ENCODE results near the gene GJC2. TPM values are rescaled to one million over a fixed set of nuclear protein-coding genes. Genes with fewer than 3 reads are reported as not detected.

GJC2 gene
- total RNA-seq, 4 donors from 2014 or later, result 6.9 to 15.1 (median 9.9) TPM

GRCh38 chr1:228107636-228108035 lies 42.1 kb upstream of the GJC2 start:
- WGBS, 2 donors, result 88 to 92% methylated on average over 18 to 19 of the region's 19 CpGs
- peak overlapping the region in 2 of 4 donors; percentile 96 to 99 for H3K27ac ChIP-seq
- peaks cover 0 to 32% (median 0%) of the 10 kb centered on the region in 3 donors for H3K36me3 ChIP-seq
- no peaks in the 10 kb centered on the region for H3K9me3 ChIP-seq
- H3K27me3 ChIP-seq, result no peaks in the 10 kb centered on the region
- no peak overlapping the region for H3K4me3 ChIP-seq
- peaks cover 0 to 35% (median 17%) of the 10 kb centered on the region in 4 donors for H3K4me1 ChIP-seq
- TF ChIP-seq POLR2A (IDR thresholded peaks at IDR 0.05) (no peak), EP300 (IDR thresholded peaks at IDR 0.05) (no peak), CTCF (IDR thresholded peaks at IDR 0.05) (no peak)
- no peak for DNase-seq (ENCODE audit: low spot score in 2 of 2)

- DNase-seq (ENCODE audit: low spot score in 2 of 2), result no peak
- Histone ChIP-seq H3K27me3 (no peaks in the 10 kb centered on the region), H3K27ac (peak overlapping the region; percentile 93 to 99 (median 98)), H3K9me3 (no peaks in the 10 kb centered on the region), H3K4me3 (peak overlapping the region; percentile 74 to 99 (median 92)), H3K4me1 (peaks cover 0 to 35% (median 17%) of the 10 kb centered on the region in 4 donors), H3K36me3 (peaks cover 0 to 32% (median 0%) of the 10 kb centered on the region in 3 donors)
- 78 to 80% methylated on average over 11 of the region's 11 CpGs for WGBS, 2 donors
- TF ChIP-seq POLR2A (IDR thresholded peaks at IDR 0.05), result no peak
These were observed 41.6 kb upstream of the GJC2 start for GRCh38 chr1:228108055-228108690.

GRCh38 chr1:228108742-228109072 lies 41.0 kb upstream of the GJC2 start:
- no peak for TF ChIP-seq EP300 (IDR thresholded peaks at IDR 0.05)
- TF ChIP-seq CTCF (IDR thresholded peaks at IDR 0.05), result no peak
- TF ChIP-seq POLR2A (IDR thresholded peaks at IDR 0.05), result no peak
- Histone ChIP-seq H3K4me1 (peaks cover 0 to 30% (median 16%) of the 10 kb centered on the region in 4 donors), H3K9me3 (no peaks in the 10 kb centered on the region), H3K27me3 (no peaks in the 10 kb centered on the region), H3K4me3 (peak overlapping the region; percentile 74 to 99 (median 92)), H3K27ac (peak overlapping the region; percentile 93 to 99 (median 98)), H3K36me3 (peaks cover 0 to 32% (median 0%) of the 10 kb centered on the region in 3 donors)
- DNase-seq (ENCODE audit: low spot score in 2 of 2), result no peak
- WGBS, 2 donors, result 2 to 5% methylated on average over 5 to 8 of the region's 8 CpGs

- Histone ChIP-seq H3K4me3 (peak within 1 kb of the TSS; percentile 74 to 99 (median 92)), H3K9me3 (no peaks in the 10 kb centered on the region), H3K27me3 (no peaks in the 10 kb centered on the region), H3K36me3 (peaks cover 0 to 32% (median 0%) of the 10 kb centered on the region in 3 donors), H3K4me1 (peaks cover 0 to 24% (median 13%) of the 10 kb centered on the region in 4 donors), H3K27ac (peak within 1 kb of the TSS; percentile 93 to 99 (median 98))
- TF ChIP-seq CTCF (IDR thresholded peaks at IDR 0.05) (peak in 3 of 5 experiments; percentile 7 to 44 (median 27)), POLR2A (IDR thresholded peaks at IDR 0.05) (peak; percentile 79 to 98), EP300 (IDR thresholded peaks at IDR 0.05) (peak; percentile 99 to 100)
- peak; percentile 98 to 99 for DNase-seq (ENCODE audit: low spot score in 2 of 2)
- WGBS, 2 donors, result 2% methylated on average over 14 to 20 of the region's 66 CpGs
These were observed 40.4 kb upstream of the GJC2 start, which contains the start of gene MRPL55 for GRCh38 chr1:228109073-228109961. MRPL55 (minus strand) TSS chr1:228109299; CDS start chr1:228108260, 1,039 bp downstream.

GRCh38 chr1:228109962-228110488 lies 39.7 kb upstream of the GJC2 start:
- no peak for DNase-seq (ENCODE audit: low spot score in 2 of 2)
- WGBS, 2 donors, result 32 to 37% methylated on average over 15 of the region's 15 CpGs
- peak overlapping the region; percentile 93 to 99 (median 98) for H3K27ac ChIP-seq
- H3K36me3 ChIP-seq, result peaks cover 0 to 30% (median 0%) of the 10 kb centered on the region in 3 donors
- H3K27me3 ChIP-seq, result no peaks in the 10 kb centered on the region
- peaks cover 0 to 23% (median 13%) of the 10 kb centered on the region in 4 donors for H3K4me1 ChIP-seq
- no peaks in the 10 kb centered on the region for H3K9me3 ChIP-seq
- TF ChIP-seq EP300 (IDR thresholded peaks at IDR 0.05) (no peak), CTCF (IDR thresholded peaks at IDR 0.05) (no peak), POLR2A (IDR thresholded peaks at IDR 0.05) (no peak)
- peak overlapping the region; percentile 74 to 99 (median 92) for H3K4me3 ChIP-seq

Measured in tibial nerve (tissue), 4 donors.